ENCODE results near the gene NAE1.

NAE1 gene

GRCh38 chr16:66754211-66754610 lies 76.6 kb downstream of the NAE1 start:
- Histone ChIP-seq H3K4me3 (no peak overlapping the region), H3K27ac (no peak overlapping the region)
- TF ChIP-seq CTCF (IDR thresholded peaks at IDR 0.05), result no peak
- DNase-seq (ENCODE audit: low spot score), result no peak

- Histone ChIP-seq H3K4me3 (no peak overlapping the region), H3K27ac (no peak overlapping the region)
- no peak for TF ChIP-seq CTCF (IDR thresholded peaks at IDR 0.05)
- no peak for DNase-seq (ENCODE audit: low spot score)
These were observed 77.8 kb downstream of the NAE1 start for GRCh38 chr16:66752958-66753357.

All from coronary artery (tissue), 2 donors.